ENCODE results near the gene HAPLN3.

Gene HAPLN3

GRCh38 chr15:88909956-88910831 lies 14.8 kb upstream of the HAPLN3 start:
- DNase-seq = no peak

- peak; percentile 24 for DNase-seq
Measured at GRCh38 chr15:88908697-88909621, 13.6 kb upstream of the HAPLN3 start.

GRCh38 chr15:88908123-88908522 lies 12.8 kb upstream of the HAPLN3 start:
- no peak for DNase-seq

- no peak for DNase-seq
Measured at GRCh38 chr15:88907111-88907510, 11.8 kb upstream of the HAPLN3 start.

GRCh38 chr15:88906551-88906950 lies 11.2 kb upstream of the HAPLN3 start:
- no peak for DNase-seq

- DNase-seq = no peak
Measured at GRCh38 chr15:88906130-88906529, 10.8 kb upstream of the HAPLN3 start.

- no peak for DNase-seq
Measured at GRCh38 chr15:88905576-88905975, 10.2 kb upstream of the HAPLN3 start.

GRCh38 chr15:88904624-88905327 lies 9.4 kb upstream of the HAPLN3 start:
- peak; percentile 56 for DNase-seq

GRCh38 chr15:88904257-88904623 lies 8.9 kb upstream of the HAPLN3 start:
- DNase-seq = no peak

- no peak for DNase-seq
Measured at GRCh38 chr15:88902846-88903245, 7.5 kb upstream of the HAPLN3 start.

- DNase-seq = no peak
Measured at GRCh38 chr15:88902221-88902835, 7.0 kb upstream of the HAPLN3 start.

- no peak for DNase-seq
Measured at GRCh38 chr15:88901508-88902220, 6.3 kb upstream of the HAPLN3 start.

GRCh38 chr15:88900982-88901418 lies 5.7 kb upstream of the HAPLN3 start:
- no peak for DNase-seq

GRCh38 chr15:88900309-88900981 lies 5.1 kb upstream of the HAPLN3 start:
- no peak for DNase-seq

- no peak for DNase-seq
Measured at GRCh38 chr15:88899251-88899650, 3.9 kb upstream of the HAPLN3 start.

GRCh38 chr15:88898736-88899135 lies 3.4 kb upstream of the HAPLN3 start:
- DNase-seq = no peak

GRCh38 chr15:88897456-88898194 lies 2.3 kb upstream of the HAPLN3 start:
- peak; percentile 59 for DNase-seq

GRCh38 chr15:88897142-88897455 lies 1.8 kb upstream of the HAPLN3 start:
- no peak for DNase-seq

- no peak for DNase-seq
Measured at GRCh38 chr15:88896333-88897033, 1.1 kb upstream of the HAPLN3 start.

- peak; percentile 49 for DNase-seq
Measured at GRCh38 chr15:88894348-88894818, 961 bp downstream of the HAPLN3 start.
